Activated CD8-positive, alpha-beta T cell treated with anti-CD3 and anti-CD28 coated beads for 36 hours (primary cell): ENCODE measurements around the gene PKD2L1. TPM values are rescaled to one million over a fixed set of nuclear protein-coding genes. Genes with fewer than 3 reads are reported as not detected.

Experiments used
- ATAC-seq: fragments of 200-7000 bp; cut with Tn5 transposase; one replicate; pipeline ENCODE4 v1.10.0; 2021; ENCODE audit warnings: mild to moderate bottlenecking, moderate library complexity
- CTCF ChIA-PET: fragments of 350-600 bp; sonication (Branson Sonifier 250); formaldehyde crosslinking; loops from one replicate; lab custom pipeline; 2021; ENCODE audit warnings: antibody characterized with exemption; lab: Charles Lee
- POLR2A ChIA-PET: fragments of 350-600 bp; sonication (Branson Sonifier 250); formaldehyde crosslinking; loops from one replicate; lab custom pipeline; 2021; ENCODE audit warnings: antibody characterized with exemption; lab: Charles Lee
- DNase-seq: peaks from one replicate; pipeline ENCODE4 v3.0.0-alpha.2; 2020
- H3K27ac Mint-ChIP-seq: one replicate; pipeline ENCODE4 v1.8.0; 2021; ENCODE audit warnings: mild to moderate bottlenecking, mixed read lengths
- H3K27me3 Mint-ChIP-seq: one replicate; pipeline ENCODE4 v1.8.0; 2021; ENCODE audit warnings: mixed read lengths
- H3K36me3 Mint-ChIP-seq: one replicate; pipeline ENCODE4 v1.8.0; 2021; ENCODE audit warnings: low read depth, mixed read lengths
- H3K4me1 Mint-ChIP-seq: one replicate; pipeline ENCODE4 v1.8.0; 2021; ENCODE audit warnings: low read depth, mixed read lengths
- H3K4me3 Mint-ChIP-seq: one replicate; pipeline ENCODE4 v1.8.0; 2021; ENCODE audit warnings: mild to moderate bottlenecking, moderate library complexity, mixed read lengths
- H3K9me3 Mint-ChIP-seq: one replicate; pipeline ENCODE4 v1.8.0; 2021; ENCODE audit warnings: mixed read lengths
- CTCF ChIP-seq: fragments of 200-600 bp; IDR thresholded peaks from one replicate; pipeline ENCODE4 v1.8.0; 2022; ENCODE audit warnings: antibody characterized with exemption, mild to moderate bottlenecking
- intact Hi-C: fragments of 100-400 bp; cut with micrococcal nuclease; formaldehyde crosslinking; loops from one replicate; pipeline ENCODE4 v1.10.0; 2022
- total RNA-seq, 2 experiments: library from RNA; stranded (reverse); gene quantifications; one replicate each; pipeline ENCODE4 v1.2.3, GENCODE V29; 2021

Gene PKD2L1
- total RNA-seq, 2 experiments from 2014 or later, result not detected

GRCh38 chr10:100319707-100320402 lies 10.2 kb downstream of the PKD2L1 start:
- no peak for TF ChIP-seq CTCF
- H3K4me3 Mint-ChIP-seq, result no peak overlapping the region
- POLR2A ChIA-PET, result no interaction called here
- ATAC-seq (no peak), DNase-seq (no peak)
- H3K27ac Mint-ChIP-seq, result no peak overlapping the region
- intact Hi-C loops, result no loop called here
- H3K4me1 Mint-ChIP-seq, result no peaks in the 10 kb centered on the region
- H3K27me3 Mint-ChIP-seq, result peaks cover 18% of the 10 kb centered on the region
- H3K36me3 Mint-ChIP-seq, result no peaks in the 10 kb centered on the region
- H3K9me3 Mint-ChIP-seq, result no peaks in the 10 kb centered on the region
- CTCF ChIA-PET, result no interaction called here

GRCh38 chr10:100318207-100318606 lies 11.8 kb downstream of the PKD2L1 start:
- ATAC-seq (no peak), DNase-seq (no peak)
- no peak overlapping the region for H3K27ac Mint-ChIP-seq
- no peaks in the 10 kb centered on the region for H3K36me3 Mint-ChIP-seq
- H3K9me3 Mint-ChIP-seq, result no peaks in the 10 kb centered on the region
- intact Hi-C loops, result no loop called here
- H3K4me3 Mint-ChIP-seq, result no peak overlapping the region
- ChIA-PET POLR2A (no interaction called here), CTCF (no interaction called here)
- H3K27me3 Mint-ChIP-seq, result peaks cover 22% of the 10 kb centered on the region
- no peaks in the 10 kb centered on the region for H3K4me1 Mint-ChIP-seq
- no peak for TF ChIP-seq CTCF

GRCh38 chr10:100315615-100316014 lies 14.4 kb downstream of the PKD2L1 start:
- Mint-ChIP-seq H3K27me3 (peaks cover 22% of the 10 kb centered on the region), H3K4me3 (no peak overlapping the region), H3K36me3 (no peaks in the 10 kb centered on the region), H3K9me3 (no peaks in the 10 kb centered on the region), H3K4me1 (no peaks in the 10 kb centered on the region), H3K27ac (no peak overlapping the region)
- no peak for TF ChIP-seq CTCF
- intact Hi-C loops, result no loop called here
- ChIA-PET POLR2A (no interaction called here), CTCF (interaction anchor here (0.7 to 1.2 kb wide), 2 partner anchors 11 to 44 kb away, joined by 3 read pairs; no protein-coding TSS in a partner anchor)
- DNase-seq (no peak), ATAC-seq (no peak)

- no peak overlapping the region for H3K27ac Mint-ChIP-seq
- no peaks in the 10 kb centered on the region for H3K9me3 Mint-ChIP-seq
- H3K4me3 Mint-ChIP-seq, result no peak overlapping the region
- no peak for DNase-seq
- no peaks in the 10 kb centered on the region for H3K36me3 Mint-ChIP-seq
- H3K4me1 Mint-ChIP-seq, result no peaks in the 10 kb centered on the region
- intact Hi-C loops, result no loop called here
- no peak for TF ChIP-seq CTCF
- ChIA-PET CTCF (interaction anchor here (1.3 to 2.5 kb wide), 3 partner anchors 31 to 122 kb away, joined by 3 to 7 read pairs (median 3); no protein-coding TSS in a partner anchor), POLR2A (interaction anchor here (1.3 kb wide), 1 partner anchor 13 kb away, joined by 3 read pairs; no protein-coding TSS in a partner anchor)
- no peak for ATAC-seq
- peaks cover 24% of the 10 kb centered on the region for H3K27me3 Mint-ChIP-seq
Measured at GRCh38 chr10:100311298-100311697, 18.7 kb downstream of the PKD2L1 start.

GRCh38 chr10:100307684-100308083 lies 22.3 kb downstream of the PKD2L1 start:
- peaks cover 35% of the 10 kb centered on the region for H3K27me3 Mint-ChIP-seq

More at GRCh38 chr10:100307684-100308083, 22.3 kb downstream of the PKD2L1 start:
- ChIA-PET CTCF (no interaction called here), POLR2A (no interaction called here)
- DNase-seq, result no peak
- no peaks in the 10 kb centered on the region for H3K36me3 Mint-ChIP-seq
- intact Hi-C loops, result no loop called here
- TF ChIP-seq CTCF, result no peak
- no peak for ATAC-seq
- H3K4me1 Mint-ChIP-seq, result no peaks in the 10 kb centered on the region
- H3K27ac Mint-ChIP-seq, result no peak overlapping the region
- no peaks in the 10 kb centered on the region for H3K9me3 Mint-ChIP-seq
- H3K4me3 Mint-ChIP-seq, result no peak overlapping the region
